GM23338 (cell line): Measurements from ENCODE around the gene PLAC8. TPM values are rescaled to one million over a fixed set of nuclear protein-coding genes. Genes with fewer than 3 reads are reported as not detected.

Experiments used
- ATAC-seq: fragments of 200-7000 bp; cut with Tn5 transposase; 3 replicates; pipeline ENCODE4 v1.9.1; 2020
- DNase-seq: peaks from one replicate; pipeline ENCODE4 v3.0.0-alpha.2; 2015; ENCODE audit warnings: low spot score
- H2AFZ ChIP-seq: fragments of 200-600 bp; sonication (generic); 2 replicates; pipeline ENCODE4 v1.8.0; 2016; ENCODE audit warnings: antibody characterized with exemption, mild to moderate bottlenecking, moderate library complexity
- H3F3A ChIP-seq: fragments of 200-600 bp; sonication (generic); replicated peaks from 2 replicates; pipeline ENCODE4 v1.8.0; 2017; ENCODE audit warnings: antibody characterized with exemption, mixed run types, low read depth
- H3K27ac ChIP-seq: fragments of 200-600 bp; sonication (generic); 2 replicates; pipeline ENCODE4 v1.6.1; 2016; ENCODE audit warnings: low read depth
- H3K27me3 ChIP-seq: fragments of 200-600 bp; sonication (generic); 2 replicates; pipeline ENCODE4 v1.8.0; 2016; ENCODE audit warnings: mild to moderate bottlenecking, mixed run types, moderate library complexity; ENCODE audit not compliant: insufficient read depth
- H3K36me3 ChIP-seq: fragments of 200-600 bp; sonication (generic); 2 replicates; pipeline ENCODE4 v1.8.0; 2016; ENCODE audit warnings: mild to moderate bottlenecking; ENCODE audit not compliant: insufficient read depth
- H3K4me1 ChIP-seq: fragments of 200-600 bp; sonication (generic); 2 replicates; pipeline ENCODE4 v1.8.0; 2016; ENCODE audit warnings: mild to moderate bottlenecking, moderate library complexity; ENCODE audit not compliant: insufficient read depth
- H3K4me2 ChIP-seq: fragments of 200-600 bp; sonication (generic); 2 replicates; pipeline ENCODE4 v1.7.1; 2017; ENCODE audit warnings: mixed run types
- H3K4me3 ChIP-seq: fragments of 200-600 bp; sonication (generic); 2 replicates; pipeline ENCODE4 v1.6.1; 2016; ENCODE audit warnings: mixed run types
- H3K79me2 ChIP-seq: fragments of 200-600 bp; sonication (generic); replicated peaks from 2 replicates; pipeline ENCODE4 v1.8.0; 2017; ENCODE audit warnings: mild to moderate bottlenecking; ENCODE audit not compliant: insufficient read depth
- H3K9me2 ChIP-seq: fragments of 200-600 bp; sonication (generic); 2 replicates; pipeline ENCODE4 v1.8.0; 2017; ENCODE audit not compliant: insufficient read depth
- H4K20me1 ChIP-seq: fragments of 200-600 bp; sonication (generic); replicated peaks from 2 replicates; pipeline ENCODE4 v1.8.0; 2017; ENCODE audit warnings: mild to moderate bottlenecking; ENCODE audit not compliant: insufficient read depth
- H3K27ac Mint-ChIP-seq: 2 replicates; pipeline ENCODE4 v1.8.0; 2020; ENCODE audit warnings: inconsistent platforms, mild to moderate bottlenecking, moderate library complexity, mixed read lengths
- H3K27me3 Mint-ChIP-seq: 3 replicates; pipeline ENCODE4 v1.8.0; 2022; ENCODE audit warnings: low read depth, mild to moderate bottlenecking, moderate library complexity, mixed read lengths, inconsistent platforms; ENCODE audit not compliant: insufficient read depth, poor library complexity
- H3K36me3 Mint-ChIP-seq: 3 replicates; pipeline ENCODE4 v1.8.0; 2021; ENCODE audit warnings: low read depth, mild to moderate bottlenecking, inconsistent platforms, moderate library complexity, mixed read lengths
- H3K4me1 Mint-ChIP-seq: 3 replicates; pipeline ENCODE4 v1.8.0; 2020; ENCODE audit warnings: mild to moderate bottlenecking, inconsistent platforms, mixed read lengths
- H3K4me3 Mint-ChIP-seq: 3 replicates; pipeline ENCODE4 v1.8.0; 2021; ENCODE audit warnings: moderate library complexity, mild to moderate bottlenecking, inconsistent platforms, mixed read lengths
- H3K9me3 Mint-ChIP-seq: 3 replicates; pipeline ENCODE4 v1.8.0; 2020; ENCODE audit warnings: moderate library complexity, mild to moderate bottlenecking, inconsistent platforms, mixed read lengths
- CREB1 ChIP-seq: fragments of 250-450 bp; sonication (Bioruptor Pico); IDR thresholded peaks from 2 replicates; pipeline ENCODE4 v1.5.0; 2020; ENCODE audit warnings: low read depth, mild to moderate bottlenecking, moderate library complexity
- EZH2 ChIP-seq: fragments of 200-600 bp; sonication (generic); IDR thresholded peaks from one replicate; pipeline ENCODE4 v1.8.0; 2017; ENCODE audit warnings: antibody characterized with exemption, mild to moderate bottlenecking, low read depth; ENCODE audit not compliant: unreplicated experiment
- EZH2phosphoT487 ChIP-seq: fragments of 200-600 bp; sonication (generic); IDR thresholded peaks from one replicate; pipeline ENCODE4 v1.8.1; 2018; ENCODE audit warnings: antibody characterized with exemption; ENCODE audit not compliant: unreplicated experiment
- JUNB ChIP-seq: IDR thresholded peaks from one replicate; pipeline ENCODE4 v1.6.1; 2016; ENCODE audit warnings: antibody characterized with exemption; ENCODE audit not compliant: unreplicated experiment
- POLR2AphosphoS5 ChIP-seq: IDR thresholded peaks from 2 replicates; pipeline ENCODE4 v1.6.1; 2016; ENCODE audit warnings: antibody characterized with exemption, low read depth
- REST ChIP-seq: IDR thresholded peaks from one replicate; pipeline ENCODE4 v1.6.1; 2018; ENCODE audit warnings: antibody characterized with exemption; ENCODE audit not compliant: unreplicated experiment
- STAT1 ChIP-seq: IDR thresholded peaks from one replicate; pipeline ENCODE4 v1.6.1; 2016; ENCODE audit warnings: antibody characterized with exemption; ENCODE audit not compliant: unreplicated experiment
- ZNF114 ChIP-seq: fragments of 250-450 bp; sonication (Bioruptor Pico); IDR thresholded peaks from 2 replicates; pipeline ENCODE4 v1.5.0; 2020; ENCODE audit warnings: mild to moderate bottlenecking, moderate library complexity
- ZNF331 ChIP-seq: fragments of 250-450 bp; sonication (Bioruptor Pico); IDR thresholded peaks from 2 replicates; pipeline ENCODE4 v1.5.0; 2020; ENCODE audit warnings: low read depth, mild to moderate bottlenecking, moderate library complexity
- polyA plus RNA-seq: library from polyadenylated mRNA; unstranded; fragments of >200 nt; fragmentation: Nextera tagmentation; extraction: Ambion mirVana; gene quantifications from 2 replicates; pipeline ENCODE4 v1.2.1, GENCODE V29; 2016
- total RNA-seq: library from RNA; depleted of rRNA; stranded (reverse); fragments of >200 nt; shearing (Covaris generic); gene quantifications from 2 replicates; pipeline ENCODE4 v1.2.3, GENCODE V29; 2014
- TF ChIP-seq, protein P1 (sequence below), 2 experiments: fragments of 200-600 bp in 1 of 2; sonication (generic) in 1 of 2; conservative IDR thresholded peaks; 2 replicates each; pipeline versions ENCODE4 v1.5.1 to v1.6.1; 2016 to 2017; ENCODE audit warnings: antibody characterized with exemption in 2 of 2, low read depth in 2 of 2, mild to moderate bottlenecking in 2 of 2, moderate library complexity in 1 of 2
- TF ChIP-seq, protein P2 (sequence below): IDR thresholded peaks from 2 replicates; pipeline ENCODE4 v1.6.1; 2016; ENCODE audit warnings: antibody characterized with exemption

PLAC8 gene
- total and polyA plus RNA-seq, 2 experiments from 2014 or later: 0.83 to 1.6 TPM

DNA sequence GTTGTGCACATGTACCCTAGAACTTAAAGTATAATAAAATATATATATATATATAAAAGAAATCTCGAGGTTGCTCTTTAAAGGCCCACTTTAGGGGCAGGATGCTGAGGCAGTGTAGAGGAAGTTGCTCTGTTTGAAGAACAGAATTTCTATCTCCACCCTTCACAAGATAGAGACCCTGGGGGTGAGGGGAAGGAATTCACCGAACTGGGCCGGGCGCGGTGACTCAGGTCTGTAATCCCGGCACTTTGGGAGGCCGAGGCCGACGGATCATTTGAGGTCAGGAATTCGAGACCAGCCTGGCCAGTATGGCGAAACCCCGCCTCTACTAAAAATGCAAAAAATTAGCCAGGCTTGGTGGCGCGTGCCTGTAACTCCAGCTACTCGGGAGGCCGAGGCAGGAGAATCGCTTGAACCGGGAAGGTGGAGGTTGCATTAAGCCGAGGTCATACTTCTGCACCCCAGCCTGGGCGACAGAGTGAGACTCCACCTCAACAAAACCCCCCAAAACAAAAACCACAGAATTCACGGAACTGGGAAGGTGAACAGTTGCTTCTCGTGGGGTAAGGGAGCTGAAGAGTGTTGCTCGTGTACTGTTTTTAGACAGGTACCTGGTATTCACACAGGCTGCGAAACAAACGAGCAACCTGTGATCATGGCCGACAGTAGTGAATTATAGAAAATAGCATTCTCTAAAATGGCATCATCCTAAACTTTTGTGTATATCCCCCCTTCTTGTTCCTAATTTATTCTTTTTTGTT lies 6.2 kb downstream of the PLAC8 start (continued):
- TF ChIP-seq, protein P1, sequence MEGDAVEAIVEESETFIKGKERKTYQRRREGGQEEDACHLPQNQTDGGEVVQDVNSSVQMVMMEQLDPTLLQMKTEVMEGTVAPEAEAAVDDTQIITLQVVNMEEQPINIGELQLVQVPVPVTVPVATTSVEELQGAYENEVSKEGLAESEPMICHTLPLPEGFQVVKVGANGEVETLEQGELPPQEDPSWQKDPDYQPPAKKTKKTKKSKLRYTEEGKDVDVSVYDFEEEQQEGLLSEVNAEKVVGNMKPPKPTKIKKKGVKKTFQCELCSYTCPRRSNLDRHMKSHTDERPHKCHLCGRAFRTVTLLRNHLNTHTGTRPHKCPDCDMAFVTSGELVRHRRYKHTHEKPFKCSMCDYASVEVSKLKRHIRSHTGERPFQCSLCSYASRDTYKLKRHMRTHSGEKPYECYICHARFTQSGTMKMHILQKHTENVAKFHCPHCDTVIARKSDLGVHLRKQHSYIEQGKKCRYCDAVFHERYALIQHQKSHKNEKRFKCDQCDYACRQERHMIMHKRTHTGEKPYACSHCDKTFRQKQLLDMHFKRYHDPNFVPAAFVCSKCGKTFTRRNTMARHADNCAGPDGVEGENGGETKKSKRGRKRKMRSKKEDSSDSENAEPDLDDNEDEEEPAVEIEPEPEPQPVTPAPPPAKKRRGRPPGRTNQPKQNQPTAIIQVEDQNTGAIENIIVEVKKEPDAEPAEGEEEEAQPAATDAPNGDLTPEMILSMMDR (conservative IDR thresholded peaks at IDR 0.05; ENCODE audit: low read depth in 2 of 2): no peak
- no peak for TF ChIP-seq ZNF114 (CRISPR knock-in tag)
- TF ChIP-seq, protein P2, sequence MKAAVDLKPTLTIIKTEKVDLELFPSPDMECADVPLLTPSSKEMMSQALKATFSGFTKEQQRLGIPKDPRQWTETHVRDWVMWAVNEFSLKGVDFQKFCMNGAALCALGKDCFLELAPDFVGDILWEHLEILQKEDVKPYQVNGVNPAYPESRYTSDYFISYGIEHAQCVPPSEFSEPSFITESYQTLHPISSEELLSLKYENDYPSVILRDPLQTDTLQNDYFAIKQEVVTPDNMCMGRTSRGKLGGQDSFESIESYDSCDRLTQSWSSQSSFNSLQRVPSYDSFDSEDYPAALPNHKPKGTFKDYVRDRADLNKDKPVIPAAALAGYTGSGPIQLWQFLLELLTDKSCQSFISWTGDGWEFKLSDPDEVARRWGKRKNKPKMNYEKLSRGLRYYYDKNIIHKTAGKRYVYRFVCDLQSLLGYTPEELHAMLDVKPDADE: no peak
- TF ChIP-seq ZNF331 (CRISPR knock-in tag): no peak
- no peak for TF ChIP-seq POLR2AphosphoS5

DNA sequence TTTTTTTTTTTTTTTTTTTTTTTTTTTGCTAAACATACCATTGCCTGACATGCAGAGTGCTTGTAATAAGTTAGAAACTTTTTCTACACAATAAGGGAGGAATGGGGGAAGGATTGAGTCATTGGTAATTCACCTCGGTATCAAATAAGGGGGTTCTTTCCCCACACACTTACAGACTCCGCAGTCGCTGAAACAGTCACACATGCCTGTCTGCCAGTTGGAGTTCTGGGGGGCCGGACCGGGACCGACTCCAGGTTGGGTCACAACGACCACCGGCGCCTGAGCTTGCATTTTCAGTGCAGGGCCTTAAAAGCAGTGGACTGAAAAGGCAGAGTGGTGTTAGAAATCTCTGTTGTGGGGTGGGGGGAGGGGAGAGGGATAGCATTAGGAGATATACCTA lies 6.9 kb downstream of the PLAC8 start:
- Mint-ChIP-seq H3K9me3 (no peaks in the 10 kb centered on the region), H3K36me3 (no peaks in the 10 kb centered on the region), H3K27me3 (peaks cover 24% of the 10 kb centered on the region), H3K27ac (no peak overlapping the region), H3K4me3 (no peak overlapping the region), H3K4me1 (peaks cover 14% of the 10 kb centered on the region)
- H3K4me3 ChIP-seq: no peak overlapping the region
- no peak overlapping the region for H3K27ac ChIP-seq
- H4K20me1 ChIP-seq: no peaks in the 10 kb centered on the region
- no peaks in the 10 kb centered on the region for H3K36me3 ChIP-seq
- H3F3A ChIP-seq: no peaks in the 10 kb centered on the region
- peaks cover 5% of the 10 kb centered on the region for H3K4me1 ChIP-seq
- H3K79me2 ChIP-seq: no peaks in the 10 kb centered on the region
- ATAC-seq (no peak), DNase-seq (no peak)
- no peak overlapping the region for H3K4me2 ChIP-seq
- H2AFZ ChIP-seq: no peak overlapping the region
- no peaks in the 10 kb centered on the region for H3K9me2 ChIP-seq
- H3K27me3 ChIP-seq: peaks cover 13% of the 10 kb centered on the region
- TF ChIP-seq, protein P2: no peak
- TF ChIP-seq REST: no peak
- TF ChIP-seq JUNB: no peak
- no peak for TF ChIP-seq EZH2phosphoT487
- no peak for TF ChIP-seq STAT1
- no peak for TF ChIP-seq CREB1 (CRISPR knock-in tag)
- no peak for TF ChIP-seq EZH2
- TF ChIP-seq ZNF331 (CRISPR knock-in tag): no peak
- no peak for TF ChIP-seq POLR2AphosphoS5
